Measurements from ENCODE around the gene DTX1.
"Not testable (repeated sequence)": the region's sequence is repeated elsewhere in the genome, so short reads cannot be mapped to it uniquely, and the experiment has no call there.

The DTX1 gene

GRCh38 chr12:113115455-113116126, 59.1 kb downstream of the DTX1 start:
- ATAC-seq (ENCODE audit: low read depth), result no peak
- no peaks in the 10 kb centered on the region for H3K36me3 ChIP-seq (ENCODE audit: low read depth)
- H3K9me3 ChIP-seq (ENCODE audit: severe bottlenecking), result no peaks in the 10 kb centered on the region
- TF ChIP-seq CTCF (IDR thresholded peaks at IDR 0.05; ENCODE audit: poor library complexity, severe bottlenecking), result no peak
- no peak overlapping the region for H3K4me3 ChIP-seq (ENCODE audit: severe bottlenecking)
- no peaks in the 10 kb centered on the region for H3K4me1 ChIP-seq (ENCODE audit: insufficient read depth, poor library complexity, severe bottlenecking)
- H3K27me3 ChIP-seq (ENCODE audit: insufficient read depth, poor library complexity, severe bottlenecking), result no peaks in the 10 kb centered on the region
- no peak overlapping the region for H3K27ac ChIP-seq (ENCODE audit: poor library complexity, severe bottlenecking)
- DNase-seq (ENCODE audit: low spot score), result no peak

GRCh38 chr12:113116875-113117274, 60.3 kb downstream of the DTX1 start:
- H3K27ac ChIP-seq (ENCODE audit: poor library complexity, severe bottlenecking), result no peak overlapping the region
- no peak overlapping the region for H3K4me3 ChIP-seq (ENCODE audit: severe bottlenecking)
- H3K36me3 ChIP-seq (ENCODE audit: low read depth), result no peaks in the 10 kb centered on the region
- no peaks in the 10 kb centered on the region for H3K27me3 ChIP-seq (ENCODE audit: insufficient read depth, poor library complexity, severe bottlenecking)
- no peak for TF ChIP-seq CTCF (IDR thresholded peaks at IDR 0.05; ENCODE audit: poor library complexity, severe bottlenecking)
- ATAC-seq (ENCODE audit: low read depth), result no peak
- no peaks in the 10 kb centered on the region for H3K4me1 ChIP-seq (ENCODE audit: insufficient read depth, poor library complexity, severe bottlenecking)
- no peaks in the 10 kb centered on the region for H3K9me3 ChIP-seq (ENCODE audit: severe bottlenecking)
- no peak for DNase-seq (ENCODE audit: low spot score)

GRCh38 chr12:113117684-113118083, 61.2 kb downstream of the DTX1 start:
- not testable (repeated sequence) for H3K27ac ChIP-seq (ENCODE audit: poor library complexity, severe bottlenecking); H3K4me3 ChIP-seq (ENCODE audit: severe bottlenecking); H3K4me1 ChIP-seq (ENCODE audit: insufficient read depth, poor library complexity, severe bottlenecking); DNase-seq (ENCODE audit: low spot score); H3K27me3 ChIP-seq (ENCODE audit: insufficient read depth, poor library complexity, severe bottlenecking); H3K36me3 ChIP-seq (ENCODE audit: low read depth); H3K9me3 ChIP-seq (ENCODE audit: severe bottlenecking); ATAC-seq (ENCODE audit: low read depth)

- H3K4me3 ChIP-seq (ENCODE audit: severe bottlenecking), result no peak overlapping the region
- no peak for DNase-seq (ENCODE audit: low spot score)
- no peak for ATAC-seq (ENCODE audit: low read depth)
- no peak for TF ChIP-seq CTCF (IDR thresholded peaks at IDR 0.05; ENCODE audit: poor library complexity, severe bottlenecking)
- no peak overlapping the region for H3K27ac ChIP-seq (ENCODE audit: poor library complexity, severe bottlenecking)
- no peaks in the 10 kb centered on the region for H3K4me1 ChIP-seq (ENCODE audit: insufficient read depth, poor library complexity, severe bottlenecking)
- no peaks in the 10 kb centered on the region for H3K27me3 ChIP-seq (ENCODE audit: insufficient read depth, poor library complexity, severe bottlenecking)
- no peaks in the 10 kb centered on the region for H3K36me3 ChIP-seq (ENCODE audit: low read depth)
- no peaks in the 10 kb centered on the region for H3K9me3 ChIP-seq (ENCODE audit: severe bottlenecking)
These were observed 61.6 kb downstream of the DTX1 start for GRCh38 chr12:113118142-113118541.

GRCh38 chr12:113119980-113120669, 63.6 kb downstream of the DTX1 start:
- Histone ChIP-seq H3K27ac (ENCODE audit: poor library complexity, severe bottlenecking) (no peak overlapping the region), H3K27me3 (ENCODE audit: insufficient read depth, poor library complexity, severe bottlenecking) (no peaks in the 10 kb centered on the region), H3K9me3 (ENCODE audit: severe bottlenecking) (no peaks in the 10 kb centered on the region), H3K4me3 (ENCODE audit: severe bottlenecking) (no peak overlapping the region), H3K36me3 (ENCODE audit: low read depth) (no peaks in the 10 kb centered on the region), H3K4me1 (ENCODE audit: insufficient read depth, poor library complexity, severe bottlenecking) (no peaks in the 10 kb centered on the region)
- ATAC-seq (ENCODE audit: low read depth) (no peak), DNase-seq (ENCODE audit: low spot score) (no peak)
- no peak for TF ChIP-seq CTCF (IDR thresholded peaks at IDR 0.05; ENCODE audit: poor library complexity, severe bottlenecking)
